ENCODE results near the gene RAX2. TPM values are rescaled to one million over a fixed set of nuclear protein-coding genes. Genes with fewer than 3 reads are reported as not detected.

RAX2 gene
- total RNA-seq, 1 experiment from 2014 or later: not detected

DNA sequence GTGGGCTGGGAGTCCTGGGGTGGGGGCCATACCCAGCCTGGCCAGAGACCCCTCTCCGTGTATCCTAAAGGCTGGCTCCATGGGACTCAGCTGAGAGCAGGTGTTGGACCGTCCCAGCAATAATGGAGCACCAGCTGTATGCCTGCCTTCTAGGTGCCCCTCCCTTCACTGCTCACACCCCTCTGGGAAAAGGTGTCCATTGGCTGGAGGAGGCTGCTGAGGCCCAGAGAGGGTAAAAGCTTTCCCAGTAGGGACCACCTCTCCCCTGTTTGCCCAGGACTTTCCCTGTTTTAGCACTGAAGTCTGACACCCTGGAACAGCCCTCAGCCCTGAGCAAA lies 3.3 kb upstream of the RAX2 start:
- no peak overlapping the region for H3K27ac Mint-ChIP-seq (ENCODE audit: unreplicated experiment)
- no peaks in the 10 kb centered on the region for H3K4me1 Mint-ChIP-seq (ENCODE audit: low read depth, unreplicated experiment)
- H3K4me3 Mint-ChIP-seq (ENCODE audit: low read depth, unreplicated experiment): no peak overlapping the region
- CTCF ChIA-PET: no interaction called here
- no TSS peak for BruUV-seq (replicated peaks)
- no peaks in the 10 kb centered on the region for H3K9me3 Mint-ChIP-seq (ENCODE audit: low read depth, unreplicated experiment)
- intact Hi-C loops (cut with micrococcal nuclease; ENCODE audit: unreplicated experiment): no loop called here
- TF ChIP-seq, protein P1, sequence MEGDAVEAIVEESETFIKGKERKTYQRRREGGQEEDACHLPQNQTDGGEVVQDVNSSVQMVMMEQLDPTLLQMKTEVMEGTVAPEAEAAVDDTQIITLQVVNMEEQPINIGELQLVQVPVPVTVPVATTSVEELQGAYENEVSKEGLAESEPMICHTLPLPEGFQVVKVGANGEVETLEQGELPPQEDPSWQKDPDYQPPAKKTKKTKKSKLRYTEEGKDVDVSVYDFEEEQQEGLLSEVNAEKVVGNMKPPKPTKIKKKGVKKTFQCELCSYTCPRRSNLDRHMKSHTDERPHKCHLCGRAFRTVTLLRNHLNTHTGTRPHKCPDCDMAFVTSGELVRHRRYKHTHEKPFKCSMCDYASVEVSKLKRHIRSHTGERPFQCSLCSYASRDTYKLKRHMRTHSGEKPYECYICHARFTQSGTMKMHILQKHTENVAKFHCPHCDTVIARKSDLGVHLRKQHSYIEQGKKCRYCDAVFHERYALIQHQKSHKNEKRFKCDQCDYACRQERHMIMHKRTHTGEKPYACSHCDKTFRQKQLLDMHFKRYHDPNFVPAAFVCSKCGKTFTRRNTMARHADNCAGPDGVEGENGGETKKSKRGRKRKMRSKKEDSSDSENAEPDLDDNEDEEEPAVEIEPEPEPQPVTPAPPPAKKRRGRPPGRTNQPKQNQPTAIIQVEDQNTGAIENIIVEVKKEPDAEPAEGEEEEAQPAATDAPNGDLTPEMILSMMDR (IDR thresholded peaks at IDR 0.05; ENCODE audit: unreplicated experiment): no peak
- no peaks in the 10 kb centered on the region for H3K36me3 Mint-ChIP-seq (ENCODE audit: insufficient read depth, unreplicated experiment)
- peaks cover 33% of the 10 kb centered on the region for H3K27me3 Mint-ChIP-seq (ENCODE audit: unreplicated experiment)
- no peak for DNase-seq

DNA sequence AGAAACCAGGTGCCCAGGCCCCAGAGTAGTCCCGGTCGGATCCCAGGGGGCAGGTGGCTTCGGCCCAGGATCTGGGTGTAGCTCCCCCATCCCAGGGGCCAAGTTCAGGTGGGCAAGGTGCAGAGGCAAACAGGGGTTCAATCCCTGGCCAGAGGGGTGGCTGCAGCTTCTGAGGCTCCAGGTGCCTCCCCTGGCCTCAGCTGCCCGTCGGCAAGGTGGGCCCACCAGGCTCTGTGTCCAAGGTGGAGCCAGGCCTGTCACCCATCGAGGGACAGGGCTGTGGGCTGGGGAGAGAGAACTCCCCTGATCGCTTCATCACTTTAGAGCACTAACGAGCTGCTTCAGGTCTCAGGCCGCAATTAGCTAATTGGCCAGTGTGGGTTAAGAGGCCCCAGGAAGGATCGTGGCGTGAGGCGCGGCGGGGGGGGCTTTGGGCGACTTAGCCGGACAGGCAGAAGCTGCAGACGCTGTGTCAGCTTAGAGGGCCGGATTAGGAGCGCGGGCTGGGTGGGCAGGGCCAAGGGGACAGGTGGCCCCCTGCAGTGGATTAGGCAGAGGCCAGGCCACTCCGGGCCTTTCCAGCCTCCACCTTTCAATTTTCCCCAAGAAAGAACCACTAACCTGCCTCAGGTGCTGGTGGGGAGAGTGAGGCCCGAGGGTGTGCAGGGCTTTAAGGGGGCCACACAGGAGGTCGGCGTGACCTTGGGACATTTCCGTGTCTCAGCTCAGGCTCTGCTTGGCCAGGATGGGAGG lies 2.8 kb upstream of the RAX2 start:
- no peak for DNase-seq
- CTCF ChIA-PET: no interaction called here
- H3K27ac Mint-ChIP-seq (ENCODE audit: unreplicated experiment): no peak overlapping the region
- no TSS peak for BruUV-seq (replicated peaks)
- H3K36me3 Mint-ChIP-seq (ENCODE audit: insufficient read depth, unreplicated experiment): no peaks in the 10 kb centered on the region
- no peak overlapping the region for H3K4me3 Mint-ChIP-seq (ENCODE audit: low read depth, unreplicated experiment)
- no peaks in the 10 kb centered on the region for H3K9me3 Mint-ChIP-seq (ENCODE audit: low read depth, unreplicated experiment)
- TF ChIP-seq, protein P1 (IDR thresholded peaks at IDR 0.05; ENCODE audit: unreplicated experiment): no peak
- no peaks in the 10 kb centered on the region for H3K4me1 Mint-ChIP-seq (ENCODE audit: low read depth, unreplicated experiment)
- peaks cover 33% of the 10 kb centered on the region for H3K27me3 Mint-ChIP-seq (ENCODE audit: unreplicated experiment)
- intact Hi-C loops (cut with micrococcal nuclease; ENCODE audit: unreplicated experiment): no loop called here

DNA sequence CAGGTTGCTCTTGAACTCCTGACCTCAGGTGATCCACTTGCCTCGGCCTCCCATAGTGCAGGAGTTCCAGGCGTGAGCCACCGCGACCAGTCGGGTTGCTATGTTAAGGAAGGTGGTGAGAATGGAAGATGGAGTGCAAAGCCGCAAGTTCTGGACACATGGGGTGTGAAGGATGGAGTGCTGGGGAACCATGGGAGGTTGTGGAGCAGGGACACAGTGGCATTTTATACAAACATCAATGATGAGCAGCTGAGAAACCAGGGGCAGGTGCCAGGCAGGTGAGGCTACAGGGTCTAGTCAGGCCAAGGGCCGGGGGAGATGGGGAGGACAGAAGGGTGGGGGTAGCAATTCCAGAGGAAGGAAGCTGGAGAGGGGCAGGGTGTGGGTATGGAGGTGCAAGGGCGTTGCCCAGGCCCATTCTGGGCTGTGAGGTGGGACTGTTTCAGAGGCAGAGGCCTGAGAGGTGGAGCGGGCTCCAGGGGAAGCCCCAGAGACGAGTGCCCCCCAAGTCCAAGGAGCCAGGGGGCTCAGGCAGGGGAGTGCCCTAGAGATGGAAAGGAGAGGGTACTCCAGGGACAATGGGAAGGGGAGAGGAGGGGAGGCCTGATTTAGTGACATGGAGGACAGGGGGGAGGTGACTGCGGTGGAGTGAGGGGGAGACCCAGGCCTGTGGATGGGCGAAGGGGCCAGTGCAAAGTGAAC lies 1.9 kb upstream of the RAX2 start:
- Mint-ChIP-seq H3K27ac (ENCODE audit: unreplicated experiment) (no peak overlapping the region), H3K9me3 (ENCODE audit: low read depth, unreplicated experiment) (no peaks in the 10 kb centered on the region), H3K36me3 (ENCODE audit: insufficient read depth, unreplicated experiment) (no peaks in the 10 kb centered on the region), H3K4me1 (ENCODE audit: low read depth, unreplicated experiment) (no peaks in the 10 kb centered on the region), H3K27me3 (ENCODE audit: unreplicated experiment) (peaks cover 33% of the 10 kb centered on the region), H3K4me3 (ENCODE audit: low read depth, unreplicated experiment) (no peak overlapping the region)
- intact Hi-C loops (cut with micrococcal nuclease; ENCODE audit: unreplicated experiment): no loop called here
- CTCF ChIA-PET: no interaction called here
- no peak for DNase-seq
- TF ChIP-seq, protein P1 (IDR thresholded peaks at IDR 0.05; ENCODE audit: unreplicated experiment): no peak
- BruUV-seq (replicated peaks): no TSS peak

DNA sequence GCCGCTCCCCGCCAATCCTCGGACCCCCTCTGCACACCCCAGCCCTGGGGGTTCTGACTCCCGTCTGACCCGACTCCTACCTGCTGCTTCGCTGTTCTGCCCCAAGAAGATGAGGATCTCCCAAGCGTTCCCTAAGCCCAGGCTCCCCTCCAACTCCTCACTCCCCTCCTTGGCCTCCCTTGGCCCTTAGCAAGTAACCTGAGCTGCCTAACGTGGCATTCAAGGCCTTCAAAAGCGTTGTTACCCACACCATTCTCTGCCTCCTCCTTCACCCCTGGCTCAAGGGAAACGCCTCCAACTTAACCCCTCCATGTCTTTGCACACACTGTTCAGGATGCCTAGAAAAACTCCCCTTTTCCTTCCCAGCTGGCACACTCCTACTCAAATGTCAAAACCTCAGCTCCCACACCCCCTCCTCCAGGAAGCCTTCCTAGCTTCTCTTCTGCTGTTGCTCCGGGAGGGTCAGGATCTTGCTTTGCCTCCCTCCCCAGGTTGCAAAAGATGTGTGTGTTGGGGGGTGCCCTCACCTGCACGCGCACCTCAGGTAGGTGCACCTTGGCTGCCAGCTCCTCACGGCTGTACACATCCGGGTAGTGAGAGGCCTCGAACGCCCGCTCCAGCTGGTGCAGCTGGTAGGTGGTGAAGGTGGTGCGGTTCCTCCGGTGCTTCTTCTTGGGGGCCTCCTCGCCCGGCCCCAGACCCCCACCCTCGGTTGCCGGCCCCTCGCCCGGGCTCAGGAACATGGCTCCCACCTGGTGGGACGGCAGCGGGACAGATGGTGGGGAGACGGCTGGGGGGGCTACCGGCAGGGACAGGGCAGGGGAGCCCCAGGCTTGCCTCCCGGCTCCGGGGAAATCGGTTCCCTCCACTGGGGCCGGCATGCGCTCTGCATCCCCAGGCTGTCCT lies 775 bp downstream of the RAX2 start:
- CTCF ChIA-PET: no interaction called here
- H3K9me3 Mint-ChIP-seq (ENCODE audit: low read depth, unreplicated experiment): no peaks in the 10 kb centered on the region
- no peak overlapping the region for H3K4me3 Mint-ChIP-seq (ENCODE audit: low read depth, unreplicated experiment)
- DNase-seq: no peak
- intact Hi-C loops (cut with micrococcal nuclease; ENCODE audit: unreplicated experiment): no loop called here
- peaks cover 5% of the 10 kb centered on the region for H3K36me3 Mint-ChIP-seq (ENCODE audit: insufficient read depth, unreplicated experiment)
- TF ChIP-seq, protein P1 (IDR thresholded peaks at IDR 0.05; ENCODE audit: unreplicated experiment): no peak
- H3K27me3 Mint-ChIP-seq (ENCODE audit: unreplicated experiment): peaks cover 25% of the 10 kb centered on the region
- H3K27ac Mint-ChIP-seq (ENCODE audit: unreplicated experiment): no peak overlapping the region
- no TSS peak for BruUV-seq (replicated peaks)
- H3K4me1 Mint-ChIP-seq (ENCODE audit: low read depth, unreplicated experiment): no peaks in the 10 kb centered on the region
